Measurements from ENCODE around the gene PTGER1. TPM values are rescaled to one million over a fixed set of nuclear protein-coding genes. Genes with fewer than 3 reads are reported as not detected.

Gene PTGER1
- total RNA-seq, 2 experiments from 2014 or later, result 0.34 to 0.53 TPM

DNA sequence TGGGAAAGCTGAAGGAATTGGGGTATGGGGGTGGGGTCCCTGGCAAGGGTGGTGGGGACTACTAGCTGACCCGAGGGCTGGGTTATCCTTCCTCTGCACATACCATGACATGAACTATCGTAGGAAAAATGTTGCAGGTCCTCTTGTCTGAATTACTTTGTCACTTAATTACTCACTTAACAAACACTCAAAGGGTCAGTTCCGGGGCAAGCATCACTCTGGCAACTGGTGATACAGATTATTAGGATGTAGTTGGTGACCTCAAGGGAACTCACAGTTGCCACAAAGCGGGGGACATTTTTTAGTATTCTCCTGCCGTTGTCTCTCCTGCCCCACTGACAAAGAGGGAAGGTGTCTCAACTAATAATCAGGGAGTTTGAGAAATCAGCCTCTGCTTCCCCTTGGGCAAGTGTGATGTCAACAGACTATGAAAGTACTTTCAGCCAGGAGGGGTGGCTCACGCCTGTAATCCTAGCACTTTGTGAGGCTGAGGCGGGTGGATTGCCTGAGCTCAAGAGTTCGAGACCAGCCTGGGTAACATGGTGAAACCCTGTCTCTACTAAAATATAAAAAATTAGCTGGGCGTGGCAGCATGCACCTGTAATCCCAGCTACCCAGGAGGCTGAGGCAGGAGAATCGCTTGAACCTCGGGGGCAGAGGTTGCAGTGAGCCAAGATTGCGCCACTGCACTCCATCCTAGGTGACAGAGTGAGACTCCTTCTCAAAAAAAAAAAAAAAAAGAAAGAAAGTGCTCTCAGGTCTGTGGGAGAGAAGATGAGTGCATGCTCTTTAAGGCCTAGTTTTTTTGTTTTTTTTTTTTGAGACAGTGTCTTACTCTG is 32.8 kb upstream of the PTGER1 start:
- ChIA-PET POLR2A (interaction anchor here (0.7 kb wide), 2 partner anchors 12 to 30 kb away, joined by 5 read pairs; no protein-coding TSS in a partner anchor), CTCF (interaction anchor here (0.6 to 5.5 kb wide), 3 partner anchors 9 to 384 kb away, joined by 4 to 45 read pairs (median 41); partner anchors contain the start of gene DNAJB1)

DNA sequence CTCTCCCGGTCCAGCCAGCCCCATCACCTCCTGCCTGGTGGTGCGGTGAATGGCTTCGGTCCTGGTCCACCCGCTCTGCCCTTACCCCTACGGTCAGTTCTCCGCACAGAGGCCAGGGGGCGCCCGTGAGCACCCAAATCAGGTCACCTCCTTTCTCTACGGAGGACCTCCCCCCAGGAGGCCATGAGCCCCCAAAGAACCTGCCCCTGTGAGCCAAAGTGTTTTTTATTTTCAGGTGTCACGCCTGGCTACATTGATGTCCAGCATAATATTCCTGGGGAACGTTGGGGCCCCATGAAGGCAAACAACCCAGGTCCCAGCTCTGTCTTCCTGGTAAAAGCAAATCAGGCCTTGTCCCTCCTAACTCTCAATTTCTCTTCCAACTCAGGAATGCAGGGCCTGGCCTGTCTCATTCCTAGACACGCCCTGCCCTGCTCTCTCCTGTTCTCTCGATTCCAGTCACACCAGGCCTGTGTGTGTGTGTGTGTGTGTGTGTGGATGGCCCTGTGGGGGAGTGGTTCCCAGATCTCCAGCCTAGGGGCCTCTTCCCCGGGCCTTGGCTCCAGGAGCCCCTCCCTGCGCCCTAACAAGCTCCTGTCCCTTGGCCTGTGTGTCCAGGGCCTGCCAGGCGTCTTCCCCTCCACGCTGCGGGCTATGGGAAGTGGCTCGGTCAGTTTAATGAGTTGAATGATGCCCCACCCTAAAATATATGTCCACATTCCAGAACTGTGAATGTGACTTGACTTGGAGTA is 30.5 kb upstream of the PTGER1 start:
- ChIA-PET CTCF (interaction anchor here (0.6 to 5.5 kb wide), 11 partner anchors 9 to 696 kb away, joined by 3 to 45 read pairs (median 5); partner anchors contain the start of genes DNAJB1, GIPC1 and PRKACA), POLR2A (interaction anchor here (1.4 kb wide), 1 partner anchor 10 kb away, joined by 7 read pairs; the partner anchor contains the start of gene GIPC1)

DNA sequence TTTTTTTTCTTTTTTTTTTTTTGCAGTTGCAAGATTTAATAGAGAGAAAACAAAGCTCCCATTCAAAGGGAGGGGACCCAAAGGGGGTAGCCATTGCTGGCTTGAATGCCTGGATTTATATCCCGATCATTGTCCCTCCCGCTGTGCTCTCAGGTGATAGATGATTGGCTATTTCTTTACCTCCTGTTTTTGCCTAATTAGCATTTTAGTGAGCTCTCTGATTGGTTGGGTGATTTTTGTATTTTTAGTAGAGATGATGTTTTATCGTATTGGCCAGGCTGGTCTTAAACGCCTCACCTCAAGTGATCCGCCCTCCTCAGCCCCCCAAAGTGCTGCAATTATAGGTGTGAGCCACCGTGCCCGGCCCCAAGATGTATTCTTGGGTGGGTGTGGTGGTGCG is 29.4 kb upstream of the PTGER1 start:
- ChIA-PET CTCF (interaction anchor here (1.2 to 5.5 kb wide), 6 partner anchors 8 to 386 kb away, joined by 3 to 45 read pairs (median 16); partner anchors contain the start of genes DNAJB1, GIPC1 and PRKACA), POLR2A (interaction anchor here (1.4 kb wide), 1 partner anchor 9 kb away, joined by 7 read pairs; the partner anchor contains the start of gene GIPC1)

DNA sequence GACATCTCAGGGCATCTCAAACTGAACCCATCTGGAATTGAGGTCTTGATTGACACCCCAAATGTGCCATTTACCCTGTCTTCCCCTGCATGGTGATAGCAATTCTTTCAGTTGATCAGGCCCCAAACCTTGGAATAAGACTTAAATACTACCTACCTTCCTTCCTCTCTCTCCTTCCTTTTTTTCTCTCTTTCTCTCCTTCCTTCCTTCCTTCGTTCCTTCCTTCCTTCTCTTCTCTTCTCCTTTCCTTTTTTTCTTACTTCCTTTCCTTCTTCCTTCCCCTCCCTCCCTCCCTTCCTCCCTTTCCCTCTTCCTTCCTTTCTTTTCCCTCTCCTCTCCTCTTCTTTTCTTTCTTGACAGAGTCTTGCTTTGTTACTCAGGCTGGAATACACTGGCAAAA is 28.1 kb upstream of the PTGER1 start:
- POLR2A ChIA-PET, result interaction anchor here (0.9 kb wide), 1 partner anchor 8 kb away, joined by 3 read pairs; no protein-coding TSS in a partner anchor

DNA sequence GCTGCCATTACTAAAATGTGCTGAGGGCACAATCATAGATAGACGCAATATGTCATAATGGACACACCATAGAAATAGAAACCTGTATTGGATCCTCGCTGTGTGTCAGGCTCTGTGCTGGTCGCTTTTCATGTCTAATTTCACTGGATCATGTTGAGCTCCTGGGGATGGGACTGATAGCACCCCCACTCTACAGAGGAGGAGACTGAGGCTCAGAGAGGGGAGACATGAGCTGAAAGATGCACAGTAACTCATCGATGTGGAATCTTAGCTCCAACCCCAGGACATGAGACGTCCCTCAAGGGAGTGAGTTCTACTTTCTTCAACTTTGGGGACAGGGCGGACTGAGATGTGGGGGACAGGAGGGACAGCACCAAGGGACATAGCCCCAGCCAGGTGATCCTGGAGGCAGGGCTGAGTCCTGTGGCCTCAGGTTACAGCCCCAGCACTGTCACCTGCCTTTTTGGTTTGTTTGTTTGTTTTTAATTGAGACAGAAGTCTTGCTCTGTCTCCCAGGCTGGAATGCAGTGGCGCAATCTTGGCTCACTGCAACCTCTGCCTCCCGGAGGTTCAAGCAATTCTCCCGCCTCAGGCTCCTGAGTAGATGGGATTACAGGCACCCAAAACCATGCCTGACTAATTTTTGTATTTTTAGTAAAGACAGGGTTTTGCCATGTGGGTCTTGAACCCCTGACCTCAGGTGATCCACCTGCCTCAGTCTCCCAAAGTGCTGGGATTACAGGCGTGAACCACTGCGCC is 27.4 kb upstream of the PTGER1 start:
- ChIA-PET CTCF (interaction anchor here (0.8 to 1.2 kb wide), 3 partner anchors 19 to 30 kb away, joined by 3 read pairs; no protein-coding TSS in a partner anchor), POLR2A (interaction anchor here (0.6 kb wide), 1 partner anchor 278 kb away, joined by 8 read pairs; no protein-coding TSS in a partner anchor)

More for the DNA sequence above, 28.1 kb upstream of the PTGER1 start:
- CTCF ChIA-PET, result interaction anchor here (0.6 to 5.5 kb wide), 5 partner anchors 14 to 1831 kb away, joined by 3 to 45 read pairs (median 5); partner anchors contain the start of gene DNAJB1

DNA sequence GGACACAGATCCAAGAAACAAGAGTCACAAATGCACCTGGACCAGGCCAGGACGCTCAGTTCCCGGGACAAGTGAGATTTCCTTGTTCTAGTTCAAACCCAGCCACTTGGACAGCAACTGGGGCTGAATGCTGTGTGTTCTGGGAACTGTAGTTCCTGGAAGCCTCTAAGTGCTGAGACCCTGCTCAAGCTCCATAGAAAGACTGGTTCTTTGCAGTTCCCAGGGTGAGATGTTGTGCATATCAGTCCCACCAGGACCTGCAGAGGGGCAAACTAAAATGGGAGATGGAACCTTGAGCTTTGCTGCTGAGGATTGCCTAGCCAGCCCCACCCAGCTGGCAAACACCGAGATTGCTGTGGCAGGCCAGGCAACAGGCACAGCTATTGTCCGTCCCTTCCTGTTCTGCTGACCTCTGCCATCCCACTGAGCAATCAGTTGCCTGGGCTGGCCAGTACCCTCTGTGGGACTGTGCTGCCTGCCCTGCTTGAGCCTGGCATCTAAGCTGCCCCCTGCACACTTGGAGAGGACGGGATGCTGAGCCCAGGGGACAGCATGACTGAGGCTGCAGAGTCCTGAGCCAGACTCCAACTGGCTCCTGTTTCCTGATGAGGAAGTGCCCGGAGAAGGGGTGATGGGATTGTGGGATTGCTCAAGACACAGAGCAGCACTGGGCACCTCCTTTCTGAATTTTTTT is 22.2 kb upstream of the PTGER1 start:
- CTCF ChIA-PET, result interaction anchor here (1.1 to 3.7 kb wide), 5 partner anchors 8 to 59 kb away, joined by 3 to 27 read pairs (median 6); no protein-coding TSS in a partner anchor
- POLR2A ChIA-PET, result interaction anchor here (2.9 kb wide), 1 partner anchor 20 kb away, joined by 15 read pairs; no protein-coding TSS in a partner anchor

DNA sequence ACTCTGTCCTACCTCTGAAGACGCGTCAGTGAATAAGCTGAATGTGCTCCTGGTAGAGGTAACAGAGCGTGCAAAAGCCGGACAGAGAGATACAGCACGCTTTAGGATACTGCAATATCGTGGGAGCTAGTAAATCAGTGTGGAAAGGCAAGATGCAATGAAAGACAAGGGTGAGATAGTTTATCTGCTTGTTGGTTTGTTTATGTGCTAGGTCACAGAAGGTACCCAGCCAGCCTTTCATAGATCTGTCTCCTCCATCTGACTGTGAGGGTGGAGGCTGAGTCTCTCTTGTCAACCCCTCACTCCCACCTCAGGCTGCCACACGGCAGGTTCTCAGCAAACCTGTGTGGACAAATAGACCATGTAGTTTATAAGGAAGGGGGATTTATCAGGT is 21.7 kb upstream of the PTGER1 start:
- POLR2A ChIA-PET, result interaction anchor here (0.6 to 2.9 kb wide), 2 partner anchors 20 to 160 kb away, joined by 4 to 15 read pairs; no protein-coding TSS in a partner anchor
- CTCF ChIA-PET, result interaction anchor here (1.1 to 3.7 kb wide), 4 partner anchors 9 to 60 kb away, joined by 3 to 27 read pairs (median 5); no protein-coding TSS in a partner anchor

DNA sequence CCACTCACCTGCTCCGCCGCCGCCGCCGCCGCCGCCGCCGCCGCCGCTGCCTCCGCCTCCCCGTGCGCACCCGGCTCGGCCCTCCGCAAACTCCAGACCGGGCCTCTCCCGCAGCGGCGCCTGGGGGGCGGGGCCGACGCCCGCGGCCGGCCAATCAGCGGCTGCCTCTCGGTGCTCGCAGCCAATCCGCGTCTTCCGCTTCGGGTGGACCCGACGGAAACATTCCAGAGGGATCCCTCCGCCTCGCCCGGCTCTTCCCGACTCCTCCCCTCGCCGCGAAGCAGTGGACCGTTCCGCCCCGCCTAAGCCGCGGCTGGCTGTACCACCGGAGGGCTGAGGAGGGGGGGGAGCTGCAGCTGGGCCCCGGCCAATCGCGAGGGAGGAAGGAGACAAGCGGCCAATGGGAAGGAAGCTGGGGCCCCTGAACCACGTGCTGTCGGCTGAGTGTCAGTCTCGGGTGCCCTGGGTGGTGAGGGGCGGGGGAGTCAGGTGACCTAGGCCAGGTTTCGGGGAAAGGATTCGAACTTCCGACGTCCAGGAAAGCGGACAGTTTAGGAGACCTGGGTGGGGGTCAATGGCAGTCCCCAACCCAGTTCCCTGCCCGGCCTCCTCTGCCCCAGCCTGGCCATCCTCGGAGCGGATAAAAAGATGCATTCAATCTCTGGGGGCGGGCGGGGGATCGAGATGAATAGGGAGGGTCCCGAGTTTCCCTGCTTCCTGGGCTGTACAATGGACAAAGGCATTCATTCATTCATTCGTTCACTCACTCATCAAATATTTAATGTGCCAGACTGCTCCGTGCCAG is 21.1 kb upstream of the PTGER1 start, which contains the start of gene GIPC1:
GIPC1 (minus strand) TSS at position 99 of the 805 bp plus-strand sequence. CDS start 13,151 bp downstream, outside the sequence.
- CTCF ChIA-PET, result interaction anchor here (0.6 to 3.7 kb wide), 5 partner anchors 9 to 360 kb away, joined by 3 to 27 read pairs (median 4); partner anchors contain the start of gene ASF1B
- POLR2A ChIA-PET, result interaction anchor here (0.5 to 2.9 kb wide), 6 partner anchors 9 to 1058 kb away, joined by 3 to 15 read pairs (median 4); no protein-coding TSS in a partner anchor

DNA sequence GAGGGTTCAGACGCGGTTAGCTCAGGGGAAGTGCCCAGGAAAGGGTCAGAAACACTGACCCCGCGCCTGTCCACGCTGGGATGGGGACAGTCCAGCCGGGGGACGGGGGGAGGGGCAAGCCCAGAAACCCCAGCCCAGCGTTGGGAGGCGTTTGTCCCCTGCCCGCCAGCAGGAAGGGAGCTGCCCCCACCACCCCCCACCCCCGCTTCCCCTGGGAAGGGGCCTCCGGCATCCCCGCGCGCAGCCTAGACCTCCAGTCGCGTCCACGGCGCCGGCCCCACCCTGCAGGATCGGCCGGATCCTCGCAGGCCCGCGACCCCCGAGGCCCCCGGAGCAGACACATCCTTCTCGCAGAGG is 20.5 kb upstream of the PTGER1 start:
- POLR2A ChIA-PET, result interaction anchor here (0.5 to 2.9 kb wide), 5 partner anchors 8 to 1057 kb away, joined by 3 to 15 read pairs (median 5); no protein-coding TSS in a partner anchor

DNA sequence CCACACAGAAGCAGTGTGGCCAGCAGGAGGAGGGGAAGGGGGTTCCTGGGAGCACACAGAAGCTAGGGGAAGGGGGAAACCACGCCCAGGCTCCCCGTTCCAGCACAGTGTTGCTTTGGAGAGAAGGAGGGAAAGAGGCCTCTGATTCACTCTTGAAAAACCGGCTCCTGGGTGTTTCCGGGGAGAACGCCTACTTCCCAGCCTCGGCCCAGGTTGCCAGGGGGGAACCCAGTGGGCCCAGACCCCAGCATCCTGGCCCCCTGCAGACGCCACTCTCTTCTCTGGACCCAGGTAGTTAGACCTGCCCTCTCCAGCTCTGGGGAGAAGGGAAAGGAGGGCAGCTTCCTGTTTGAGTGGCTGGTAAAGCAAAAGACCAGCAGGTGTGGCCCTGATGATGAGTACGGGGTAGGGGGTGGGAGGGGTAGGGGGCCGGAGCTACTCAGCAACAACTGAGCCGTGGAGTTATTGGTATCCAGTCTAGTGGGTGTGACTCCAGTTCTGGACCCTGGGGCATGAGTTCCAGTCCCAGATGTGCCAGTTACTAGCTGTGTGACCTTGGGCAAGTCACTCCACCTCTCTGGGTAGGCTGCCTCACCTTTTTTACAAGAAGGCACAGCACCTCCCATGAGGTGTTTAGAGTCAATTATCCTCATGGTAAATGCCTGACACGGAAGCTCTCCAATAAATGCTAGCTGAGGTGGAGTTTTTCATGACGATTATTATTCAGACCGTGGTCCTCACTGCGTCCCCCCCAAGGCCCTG is 19.9 kb upstream of the PTGER1 start:
- POLR2A ChIA-PET, result interaction anchor here (0.5 to 2.9 kb wide), 6 partner anchors 8 to 1056 kb away, joined by 3 to 15 read pairs (median 6); no protein-coding TSS in a partner anchor
- CTCF ChIA-PET, result interaction anchor here (1.0 to 3.7 kb wide), 3 partner anchors 9 to 15 kb away, joined by 4 to 27 read pairs (median 5); no protein-coding TSS in a partner anchor

More for the DNA sequence above, 20.5 kb upstream of the PTGER1 start:
- CTCF ChIA-PET, result interaction anchor here (0.6 to 3.7 kb wide), 4 partner anchors 9 to 359 kb away, joined by 3 to 27 read pairs (median 4); partner anchors contain the start of gene ASF1B

DNA sequence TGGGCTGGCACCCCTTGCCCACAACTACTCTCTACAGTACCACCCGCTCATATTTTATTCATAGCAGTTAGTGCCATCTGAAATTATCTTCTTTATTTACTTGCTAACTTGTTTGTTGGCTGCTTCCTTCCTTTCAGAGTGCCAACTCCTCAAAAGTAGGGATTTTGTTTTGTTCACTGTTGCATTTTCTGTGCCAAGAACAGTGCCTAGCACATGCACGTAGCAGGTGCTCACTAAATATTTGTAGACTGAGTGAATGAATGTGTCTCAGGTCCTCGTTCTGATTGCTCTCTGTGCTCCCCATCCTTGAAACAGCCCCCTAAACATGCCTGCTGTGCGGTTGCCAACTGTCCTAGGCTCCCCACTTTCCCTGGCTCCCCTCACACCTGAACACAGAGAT is 19.3 kb upstream of the PTGER1 start:
- POLR2A ChIA-PET, result interaction anchor here (0.6 to 0.7 kb wide), 2 partner anchors 34 to 62 kb away, joined by 3 to 7 read pairs; no protein-coding TSS in a partner anchor

DNA sequence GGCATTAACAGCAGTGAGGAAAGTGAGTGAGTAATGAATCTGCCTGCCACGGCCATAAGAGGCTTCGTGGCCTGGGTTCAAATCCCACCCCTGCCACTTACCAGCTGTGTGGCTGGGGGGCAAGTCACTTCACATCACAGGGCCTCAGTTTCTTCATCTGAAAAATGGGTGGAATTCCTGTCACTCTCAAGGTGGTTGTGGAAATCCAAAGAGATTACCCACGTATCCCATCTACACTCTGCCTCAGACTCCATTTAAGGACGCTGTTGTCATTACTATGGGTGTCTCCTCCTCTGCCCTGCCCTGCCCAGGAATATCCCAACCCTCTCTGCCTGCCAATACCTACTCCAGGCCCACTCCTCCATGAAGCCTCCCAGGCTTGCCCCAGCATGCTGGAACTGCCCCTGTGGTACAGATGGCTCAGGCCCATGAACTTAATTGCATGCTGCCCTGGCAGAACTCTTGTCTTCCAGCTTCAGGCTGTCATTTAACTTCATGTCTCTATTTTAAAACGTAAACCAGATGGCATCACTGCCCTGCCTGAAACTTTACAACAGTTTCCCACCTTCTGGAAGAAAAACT is 17.7 kb upstream of the PTGER1 start:
- POLR2A ChIA-PET, result no interaction called here
- CTCF ChIA-PET, result interaction anchor here (1.1 to 1.2 kb wide), 2 partner anchors 13 to 21 kb away, joined by 3 read pairs; no protein-coding TSS in a partner anchor

More for the DNA sequence above, 19.3 kb upstream of the PTGER1 start:
- CTCF ChIA-PET, result interaction anchor here (1.2 to 3.7 kb wide), 2 partner anchors 11 to 12 kb away, joined by 3 to 27 read pairs; no protein-coding TSS in a partner anchor

DNA sequence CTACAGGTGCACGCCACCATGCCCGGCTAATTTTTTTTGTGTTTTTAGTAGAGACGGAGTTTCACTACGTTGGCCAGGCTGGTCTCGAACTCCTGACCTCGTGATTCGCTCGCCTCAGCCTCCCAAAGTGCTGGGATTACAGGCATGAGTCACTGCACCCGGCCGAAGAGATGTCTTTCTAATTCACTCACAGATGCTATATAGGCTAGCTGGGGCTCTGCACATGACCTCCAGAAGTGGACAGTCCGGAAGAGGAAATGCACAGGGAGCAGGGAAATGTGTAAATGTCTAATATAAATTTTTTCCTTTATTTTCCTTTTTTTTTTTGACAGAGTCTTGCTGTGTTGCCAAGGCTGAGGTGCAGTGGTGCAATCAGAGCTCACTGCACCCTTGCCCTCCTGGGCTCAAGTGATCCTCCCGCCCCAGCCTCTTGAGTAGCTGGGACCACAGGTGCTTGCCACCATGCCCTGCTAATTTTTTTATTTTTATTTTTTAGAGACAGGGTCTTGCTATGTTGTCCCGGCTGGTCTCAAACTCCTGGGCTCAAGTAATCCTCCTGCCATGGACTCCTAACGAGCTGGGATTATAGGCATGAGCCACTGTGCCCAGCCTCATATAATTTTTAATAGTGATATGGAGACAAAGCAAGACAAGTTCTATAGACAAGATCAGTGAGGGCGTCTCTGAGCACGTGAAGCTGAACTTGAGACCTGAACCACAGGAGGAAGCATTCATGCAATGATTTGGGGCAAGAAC is 12.4 kb upstream of the PTGER1 start:
- ChIA-PET CTCF (interaction anchor here (1.0 to 2.6 kb wide), 9 partner anchors 8 to 410 kb away, joined by 3 to 8 read pairs (median 5); partner anchors contain the start of genes GIPC1 and PTGER1), POLR2A (interaction anchor here (0.6 to 0.7 kb wide), 2 partner anchors 11 to 113 kb away, joined by 3 read pairs; no protein-coding TSS in a partner anchor)

Measured in activated CD8-positive, alpha-beta memory T cell treated with anti-CD3 and anti-CD28 coated beads for 36 hours (primary cell).